ENCODE measurements around the gene UNC80.

The UNC80 gene

DNA sequence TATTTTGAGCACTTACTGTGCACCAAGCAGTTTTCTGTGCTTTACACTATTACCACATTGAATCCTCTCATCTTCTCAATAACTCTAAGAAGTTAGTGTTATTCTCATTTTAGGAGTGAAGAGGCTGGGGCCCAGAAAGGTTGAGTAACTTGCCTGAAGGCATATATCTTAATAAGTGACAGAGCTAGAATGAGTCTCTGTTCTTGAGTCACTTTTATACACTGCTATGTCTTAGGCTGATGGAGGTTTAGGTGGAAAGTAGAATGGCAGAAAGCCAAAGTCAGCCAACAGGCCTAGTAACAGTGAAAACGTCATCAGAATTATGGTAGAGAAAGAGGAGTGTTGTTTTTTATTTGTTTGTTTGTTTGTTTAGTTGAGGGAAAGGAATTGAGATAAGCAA is 202.9 kb downstream of the UNC80 start:
- DNase-seq: no peak

DNA sequence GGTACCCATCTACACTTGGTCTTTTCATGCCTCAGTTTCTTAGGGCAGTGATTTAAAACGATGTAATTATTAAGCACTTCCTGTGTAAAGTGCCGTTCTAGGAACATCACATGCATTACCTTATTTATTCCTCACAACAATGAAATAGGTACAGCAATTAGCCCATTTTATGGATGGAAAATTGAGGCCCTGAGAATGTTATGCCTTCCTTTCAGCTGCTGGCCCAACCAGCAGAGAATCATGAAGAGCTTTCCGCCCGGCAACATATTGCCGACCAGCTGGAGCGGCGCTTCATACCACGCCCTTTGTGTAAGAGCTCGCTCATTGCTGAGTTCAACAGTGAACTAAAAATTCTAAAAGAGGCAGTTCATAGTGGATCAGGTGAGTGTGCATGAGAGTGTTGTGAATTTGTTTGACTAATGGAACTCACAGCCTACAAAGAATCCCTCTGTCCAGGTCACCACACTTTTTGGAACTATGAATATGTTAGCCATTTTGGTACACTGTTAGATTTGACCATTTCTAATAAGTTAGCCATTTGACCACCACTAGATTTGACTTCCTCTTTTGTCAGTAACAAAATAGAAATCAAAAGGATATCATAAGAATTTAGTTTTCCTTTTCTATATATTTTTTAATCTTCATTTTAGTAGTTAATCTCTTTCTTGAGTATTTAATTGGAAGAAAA is 205.2 kb downstream of the UNC80 start:
- DNase-seq: no peak

DNA sequence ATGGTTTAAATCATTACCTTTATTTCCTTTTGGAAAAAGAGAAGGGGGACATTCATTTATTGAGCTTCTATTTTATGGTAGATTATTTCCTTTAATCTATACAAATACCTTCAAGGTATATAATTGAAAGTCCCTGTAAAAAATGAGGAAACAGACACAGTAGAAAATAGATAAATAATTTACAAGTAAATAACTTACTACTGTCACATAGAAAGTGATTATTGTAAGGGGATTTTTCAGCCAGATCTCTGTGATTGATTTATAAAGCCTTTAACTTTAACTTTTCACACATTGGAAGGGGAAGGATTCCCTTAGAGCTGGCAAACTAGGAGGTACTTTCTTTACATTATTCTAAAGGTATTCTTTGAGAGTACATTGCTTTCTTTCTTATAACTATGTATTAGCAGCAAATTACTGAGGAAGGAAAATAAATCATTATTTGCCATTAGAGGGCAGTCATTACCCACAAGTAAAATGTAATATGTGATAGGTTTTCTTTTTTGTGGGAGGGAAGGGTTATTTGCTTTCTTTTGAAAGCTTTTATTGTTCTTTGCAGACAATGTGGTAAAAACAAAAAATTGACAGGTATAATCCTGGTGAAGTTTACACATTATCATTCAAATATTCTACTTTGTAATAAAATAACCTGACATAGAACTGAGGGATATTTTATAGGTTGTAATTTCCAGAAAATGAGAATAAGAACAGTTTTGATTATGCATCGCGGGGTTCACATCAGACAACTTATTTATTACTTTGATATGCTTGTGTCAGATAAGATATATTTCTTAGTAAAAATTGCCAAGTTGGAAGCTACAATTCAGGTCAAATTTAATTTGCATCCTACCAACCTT is 206.0 kb downstream of the UNC80 start:
- DNase-seq: peak; percentile 6

DNA sequence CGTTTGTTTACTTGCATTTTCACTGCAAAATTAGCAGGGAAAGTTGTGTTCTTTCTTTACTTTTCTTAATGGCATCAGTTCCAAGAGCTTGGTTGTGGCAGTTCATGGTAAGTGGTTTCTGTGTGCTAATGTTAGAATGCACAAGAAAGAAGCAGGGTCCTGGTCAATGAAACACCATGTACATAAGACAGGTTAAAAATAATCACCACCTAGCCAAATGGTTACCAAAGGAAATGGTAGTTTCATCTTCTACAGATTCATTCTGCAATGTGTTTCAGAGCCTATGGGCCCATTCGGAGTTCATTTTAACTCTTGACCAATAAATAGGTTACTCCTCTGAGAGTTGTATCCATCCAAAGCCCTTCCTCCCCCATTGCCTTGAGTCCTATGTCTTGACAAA is 212.7 kb downstream of the UNC80 start:
- DNase-seq: no peak

DNA sequence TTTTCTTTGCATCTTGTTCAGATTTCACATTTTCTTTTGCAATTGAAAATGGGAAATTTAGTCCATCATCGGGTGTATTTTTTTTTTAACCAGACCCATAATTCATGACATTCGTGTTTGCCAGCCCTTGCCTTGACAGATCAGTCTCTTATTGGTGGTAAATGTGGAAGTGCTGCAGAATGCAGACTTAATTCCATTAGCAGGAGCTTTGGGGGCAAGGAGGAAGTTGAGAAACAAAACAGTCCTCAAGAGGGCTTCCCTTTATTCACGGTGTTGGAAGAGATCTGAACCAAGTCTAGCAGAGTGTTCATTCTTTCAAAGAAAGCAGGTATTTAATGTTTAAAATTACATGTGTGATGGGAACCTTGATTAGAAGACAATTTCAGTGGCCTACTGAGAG is 214.2 kb downstream of the UNC80 start:
- no peak for DNase-seq

DNA sequence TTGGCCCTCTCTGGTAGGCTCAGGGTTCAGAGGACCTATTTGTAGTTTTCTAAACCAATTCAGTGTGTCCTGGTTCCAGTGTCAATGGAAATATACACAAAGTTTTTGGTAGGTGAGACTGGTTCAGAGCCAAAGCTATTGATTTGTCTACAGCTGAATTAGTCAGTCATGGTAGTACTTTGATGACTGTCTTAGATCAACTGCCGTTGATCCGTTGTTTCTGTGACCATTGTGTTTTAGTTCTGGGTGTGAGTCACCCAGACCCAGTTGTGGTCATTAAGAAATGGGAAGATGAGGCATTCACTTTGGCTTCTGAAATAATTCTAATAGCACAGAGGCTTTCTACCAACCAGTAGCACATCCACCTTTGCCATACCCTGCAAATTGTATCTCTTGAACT is 214.8 kb downstream of the UNC80 start:
- DNase-seq: no peak

DNA sequence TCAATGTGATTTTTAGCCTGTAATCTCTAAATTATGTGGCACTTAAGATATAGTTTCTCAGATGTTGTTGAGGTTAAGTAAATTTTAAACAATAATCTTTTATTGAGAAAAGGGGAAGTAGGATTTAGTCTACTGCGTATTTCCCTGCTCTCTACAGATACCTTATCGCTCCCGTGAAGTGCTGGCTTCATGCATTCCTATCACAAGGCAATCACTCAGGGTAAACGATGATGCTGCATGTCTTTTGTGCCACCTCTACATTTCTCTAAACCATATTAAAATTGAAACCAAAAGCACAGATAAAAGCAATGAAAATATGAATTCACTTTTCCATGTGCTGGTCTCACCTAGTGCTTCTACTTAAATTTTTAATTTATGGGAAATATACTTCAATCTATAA is 216.4 kb downstream of the UNC80 start:
- DNase-seq: no peak

DNA sequence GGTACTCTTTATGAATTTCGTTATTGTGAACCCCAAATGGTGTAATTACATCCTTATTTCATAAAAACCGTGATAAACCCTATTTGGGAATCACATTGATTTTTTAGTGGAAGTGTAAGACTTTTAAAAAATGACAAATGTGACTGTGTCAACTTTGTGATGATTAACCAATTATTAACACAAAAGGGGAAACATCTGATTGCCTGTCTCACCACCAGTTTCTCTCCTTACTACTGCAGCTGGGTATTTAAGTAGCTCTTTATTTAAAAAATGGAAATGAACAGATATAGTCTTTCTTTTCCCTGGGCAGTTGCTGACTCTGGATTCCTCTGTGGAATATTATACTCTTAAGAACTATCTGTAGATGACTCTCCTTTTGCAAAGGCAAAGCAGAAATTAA is 219.2 kb downstream of the UNC80 start:
- DNase-seq: no peak

DNA sequence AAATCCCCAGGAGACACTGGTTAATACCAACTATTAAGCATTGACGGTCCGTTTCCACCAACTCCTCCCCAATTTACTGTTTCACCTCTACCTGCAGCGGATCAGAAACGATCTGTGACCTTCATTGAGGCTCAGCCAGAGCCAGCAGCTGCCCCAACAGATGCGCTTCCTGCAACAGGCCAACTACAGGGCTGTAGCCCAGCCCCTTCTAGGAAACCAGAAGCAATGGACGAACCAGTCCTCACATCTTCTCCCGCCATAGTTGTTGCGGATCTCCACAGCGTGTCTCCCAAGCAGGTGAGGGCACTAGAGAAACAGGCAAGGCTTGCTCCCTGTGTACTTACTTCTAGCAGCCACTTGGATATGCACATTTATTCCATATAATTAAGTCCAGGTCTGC is 222.3 kb downstream of the UNC80 start:
- no peak for DNase-seq

DNA sequence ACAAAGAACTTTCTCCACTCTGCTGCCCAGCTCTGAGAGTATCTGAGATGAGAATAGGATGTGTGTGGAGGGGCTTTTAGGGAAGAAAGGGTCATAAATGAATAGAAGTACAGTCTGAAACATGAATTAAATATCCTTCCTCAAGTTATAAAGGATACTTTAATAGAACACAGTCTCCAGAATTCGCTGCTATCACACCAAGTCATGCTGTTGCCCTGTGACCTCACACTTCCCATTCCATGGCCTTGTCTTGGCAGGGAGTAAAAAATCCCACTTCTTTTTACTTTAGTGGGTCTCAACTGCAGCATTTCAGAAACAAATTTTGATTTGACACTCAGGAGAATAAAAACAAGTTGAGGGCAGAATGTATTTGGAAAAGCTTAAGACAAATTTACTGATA is 227.0 kb downstream of the UNC80 start:
- DNase-seq: no peak

DNA sequence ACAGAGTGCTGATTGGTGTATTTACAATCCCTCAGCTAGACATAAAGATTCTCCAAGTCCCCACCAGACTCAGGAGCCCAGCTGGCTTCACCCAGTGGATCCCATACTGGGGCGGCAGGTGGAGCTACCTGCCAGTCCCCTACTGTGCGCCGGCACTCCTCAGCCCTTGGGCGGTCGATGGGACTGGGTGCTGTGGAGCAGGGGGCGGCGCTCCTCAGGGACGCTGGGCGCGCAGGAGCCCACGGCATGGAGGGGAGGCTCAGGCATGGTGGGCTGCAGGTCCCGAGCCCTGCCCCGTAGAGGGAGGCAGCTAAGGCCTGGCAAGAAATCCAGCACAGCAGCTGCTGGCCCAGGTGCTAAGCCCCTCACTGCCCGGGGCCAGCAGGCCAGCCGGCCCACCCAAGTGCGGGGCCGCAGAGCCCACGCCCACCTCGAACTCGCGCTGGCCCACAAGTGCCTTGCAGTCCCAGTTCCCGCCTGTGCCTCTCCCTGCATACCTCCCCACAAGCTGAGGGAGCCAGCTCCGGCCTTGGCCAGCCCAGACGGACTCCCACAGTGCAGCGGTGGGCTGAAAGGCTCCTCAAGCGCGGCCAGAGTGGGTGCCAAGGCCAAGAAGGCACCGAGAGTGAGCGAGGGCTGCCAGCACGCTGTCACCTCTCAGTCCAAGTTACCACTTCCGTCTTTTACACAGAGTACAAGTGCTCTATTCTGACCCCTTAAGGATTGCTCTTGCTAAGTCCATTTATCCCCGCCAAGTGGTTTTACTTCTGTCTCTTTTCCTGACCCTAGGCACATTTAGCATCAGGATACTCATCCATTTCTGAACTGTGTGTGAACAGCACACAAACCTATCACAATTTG is 229.1 kb downstream of the UNC80 start:
- DNase-seq: no peak

DNA sequence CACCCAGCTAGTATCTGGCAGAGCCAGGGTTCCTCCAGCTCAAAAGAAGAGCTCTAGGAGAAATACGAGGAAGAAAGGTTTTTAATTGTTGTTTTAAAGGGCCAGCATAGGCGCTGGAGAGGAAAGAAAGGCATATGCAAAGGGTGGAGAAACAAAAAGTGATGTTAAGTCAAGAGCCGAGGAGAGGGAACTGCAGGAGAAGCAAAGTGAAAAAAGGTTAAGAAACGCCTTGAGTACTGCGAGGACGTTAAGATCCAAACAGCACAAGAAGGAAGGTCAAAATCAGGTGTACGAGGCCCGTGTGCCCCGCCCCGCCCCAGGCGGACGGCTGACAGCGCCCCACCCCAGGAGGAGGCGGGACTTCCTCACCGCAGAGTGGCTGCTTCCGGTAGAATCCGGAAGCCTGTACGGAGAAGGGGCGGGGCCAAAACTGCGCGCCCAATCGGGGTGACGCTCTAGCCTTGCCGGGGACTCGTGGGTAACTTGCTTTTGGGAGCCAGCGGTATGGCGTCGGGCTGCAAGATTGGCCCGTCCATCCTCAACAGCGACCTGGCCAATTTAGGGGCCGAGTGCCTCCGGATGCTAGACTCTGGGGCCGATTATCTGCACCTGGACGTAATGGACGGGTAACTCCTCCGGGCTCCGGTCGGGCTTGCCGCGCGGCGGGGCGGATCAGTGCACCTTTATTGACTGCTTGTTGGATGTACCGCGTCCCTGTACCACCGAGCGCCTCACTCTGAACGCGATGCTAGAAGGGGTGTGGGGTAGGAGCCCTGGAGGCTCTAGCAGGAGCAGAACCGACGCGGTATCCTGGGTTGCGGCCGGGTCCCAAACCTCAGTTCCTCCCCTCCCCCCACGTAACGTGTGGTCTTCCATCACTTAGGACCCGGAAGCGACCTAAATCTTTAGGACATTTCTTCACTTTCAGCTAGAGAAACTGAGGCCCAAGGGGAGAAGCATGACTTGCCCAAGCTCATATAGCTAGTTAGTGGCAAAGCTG is 230.8 kb downstream of the UNC80 start, which contains the start of gene RPE:
Gene RPE (plus strand): TSS at position 481 of the 1,000 bp plus-strand sequence. CDS start 24 bp downstream, at position 505.
- peak; percentile 95 for DNase-seq

DNA sequence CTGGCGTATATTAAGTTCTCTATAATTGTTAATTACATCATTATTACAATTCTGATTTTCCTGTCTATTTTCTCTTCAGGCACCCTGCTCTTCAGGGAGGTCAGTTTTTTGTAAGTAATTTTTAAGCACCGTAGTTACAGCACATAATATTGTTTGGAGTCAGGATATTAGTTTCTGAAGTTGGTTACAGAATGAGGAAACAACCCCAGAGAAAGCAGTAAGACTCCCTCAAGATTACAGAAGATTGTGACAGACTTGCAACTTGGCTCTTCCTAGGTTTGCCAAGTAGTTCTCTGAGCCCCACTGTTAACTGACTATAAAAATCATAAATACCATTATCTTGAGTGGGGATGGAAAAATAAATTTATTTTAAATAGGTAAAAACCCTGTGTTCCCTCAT is 231.7 kb downstream of the UNC80 start:
- DNase-seq: no peak

DNA sequence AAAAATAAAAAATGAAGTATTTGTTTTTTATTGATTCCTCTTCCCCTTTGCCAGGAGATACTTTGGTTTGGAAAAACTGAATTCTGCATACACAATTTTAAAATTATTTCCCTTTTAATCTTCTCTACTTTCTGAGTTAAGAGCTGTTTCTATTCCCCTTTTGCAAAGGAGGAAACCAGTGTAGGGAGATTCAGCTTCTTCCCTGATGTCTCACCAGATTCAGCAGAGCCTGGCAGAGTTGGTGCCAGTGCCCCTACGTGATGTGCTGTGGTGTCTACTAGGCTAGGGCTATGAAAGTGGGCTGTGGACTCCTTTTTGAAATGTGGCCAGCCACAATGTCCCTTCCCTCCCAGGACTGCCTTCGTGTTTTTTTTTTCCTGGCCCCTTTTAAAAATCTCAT is 233.2 kb downstream of the UNC80 start:
- DNase-seq: no peak

DNA sequence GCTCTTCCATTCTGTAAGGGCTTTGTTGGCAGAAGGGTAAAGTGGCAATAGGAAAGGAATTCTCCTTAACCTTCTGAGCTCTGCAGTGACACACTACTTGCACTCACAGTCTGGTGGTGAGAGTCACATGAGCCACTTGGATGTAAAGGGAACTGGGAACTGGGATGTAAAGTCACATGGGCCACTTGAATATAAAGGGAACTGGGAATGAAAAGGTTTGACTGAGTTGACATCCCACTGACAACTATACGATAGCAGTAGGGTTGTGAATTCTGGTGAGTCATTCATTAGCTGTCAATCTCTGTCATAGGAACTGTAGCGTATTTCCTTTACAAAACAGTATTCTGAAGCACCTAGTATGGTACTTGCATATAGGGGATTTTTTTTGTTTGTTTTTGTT is 236.3 kb downstream of the UNC80 start:
- no peak for DNase-seq

DNA sequence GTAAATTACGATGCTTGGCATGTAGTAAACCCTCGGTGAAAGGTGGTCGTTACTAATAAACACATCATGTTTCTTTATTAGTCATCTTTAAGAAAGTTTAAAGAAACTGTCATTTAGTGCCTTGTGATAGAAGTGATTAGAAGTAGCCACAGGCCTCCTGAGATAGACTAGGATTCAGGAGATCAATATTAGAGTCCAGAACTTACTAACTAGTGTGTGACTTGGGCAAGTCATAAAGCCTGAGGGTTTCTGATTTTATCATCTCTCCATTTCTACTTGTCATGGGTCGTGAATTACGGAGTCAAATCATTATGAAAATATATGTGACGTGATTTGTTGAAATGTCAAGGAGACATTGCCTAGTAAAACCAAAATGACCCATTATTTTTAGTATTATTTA is 237.5 kb downstream of the UNC80 start:
- DNase-seq: no peak

DNA sequence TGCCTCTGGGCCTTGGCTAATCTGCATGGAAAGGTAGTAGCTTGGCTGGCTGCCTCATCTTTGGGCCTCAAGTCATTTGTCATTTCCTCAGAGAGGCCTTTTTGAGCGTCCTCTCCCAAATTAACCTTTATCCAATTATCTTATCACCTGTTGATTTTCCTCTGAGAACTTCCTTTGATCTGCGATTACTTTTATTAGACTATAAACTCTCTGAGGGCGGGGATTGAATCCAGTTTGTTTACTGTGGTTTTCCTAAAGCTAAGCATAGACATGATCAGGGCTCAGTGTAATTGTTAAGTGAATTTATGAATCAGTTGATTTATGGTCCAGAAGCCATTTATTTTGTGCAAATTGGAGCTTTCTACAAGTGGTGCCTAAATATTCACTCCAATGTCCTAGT is 238.3 kb downstream of the UNC80 start:
- DNase-seq: no peak

DNA sequence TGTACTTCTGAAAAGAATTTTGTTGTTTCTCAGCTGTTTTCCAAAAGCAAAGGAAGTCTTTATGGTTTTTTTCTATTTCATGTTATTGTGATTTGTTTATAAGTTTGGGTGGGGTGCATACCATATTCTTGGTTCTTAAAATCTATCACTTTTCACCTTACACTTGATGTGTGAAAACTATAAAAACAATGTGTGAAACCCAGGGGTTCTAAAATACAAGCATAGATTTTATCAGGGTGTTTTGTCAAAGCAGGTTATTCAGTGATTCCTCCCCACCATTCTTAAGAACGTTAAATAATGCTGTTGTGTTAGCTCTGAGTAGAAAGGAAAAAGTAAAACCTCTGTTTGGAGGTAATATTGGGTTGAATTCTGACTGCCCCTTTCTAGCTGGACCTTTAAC is 248.5 kb downstream of the UNC80 start:
- no peak for DNase-seq

DNA sequence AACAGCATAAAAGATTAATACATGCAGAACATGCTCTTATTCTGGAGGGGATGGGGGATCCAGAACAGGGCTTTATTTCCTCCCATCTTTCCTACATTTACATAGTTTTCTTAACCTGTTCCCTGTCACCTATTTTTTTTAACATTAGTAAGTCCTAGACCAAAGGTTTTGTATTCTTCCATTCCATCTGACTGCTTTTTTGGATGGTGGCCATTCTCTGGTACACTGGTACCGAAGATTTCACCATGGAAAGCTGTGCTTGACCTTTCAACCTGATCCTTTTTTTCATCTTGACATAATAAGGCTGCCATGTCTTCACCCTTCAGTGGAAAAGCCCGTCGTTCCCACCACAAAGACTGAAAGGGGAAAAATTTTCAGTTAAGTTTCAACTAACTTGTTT is 251.2 kb downstream of the UNC80 start:
- DNase-seq: no peak

DNA sequence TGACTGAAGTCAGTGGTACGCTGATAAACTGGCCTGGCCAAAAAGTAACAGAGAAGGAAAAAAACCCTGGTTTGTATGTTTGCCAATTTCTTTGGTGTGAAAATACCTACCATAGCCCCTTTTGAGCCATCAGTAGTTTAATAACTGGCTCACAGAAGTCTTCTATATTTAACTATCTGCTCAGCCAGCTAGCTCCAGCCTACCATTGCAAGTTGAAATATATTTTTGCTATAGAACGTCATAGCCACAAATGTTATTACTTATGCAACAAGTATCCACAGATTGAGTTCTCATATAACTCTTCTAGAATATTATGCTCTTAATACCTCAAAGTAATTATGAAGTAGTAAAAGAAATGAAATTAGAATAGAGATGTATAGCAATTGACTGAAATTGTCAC is 256.0 kb downstream of the UNC80 start:
- no peak for DNase-seq

DNA sequence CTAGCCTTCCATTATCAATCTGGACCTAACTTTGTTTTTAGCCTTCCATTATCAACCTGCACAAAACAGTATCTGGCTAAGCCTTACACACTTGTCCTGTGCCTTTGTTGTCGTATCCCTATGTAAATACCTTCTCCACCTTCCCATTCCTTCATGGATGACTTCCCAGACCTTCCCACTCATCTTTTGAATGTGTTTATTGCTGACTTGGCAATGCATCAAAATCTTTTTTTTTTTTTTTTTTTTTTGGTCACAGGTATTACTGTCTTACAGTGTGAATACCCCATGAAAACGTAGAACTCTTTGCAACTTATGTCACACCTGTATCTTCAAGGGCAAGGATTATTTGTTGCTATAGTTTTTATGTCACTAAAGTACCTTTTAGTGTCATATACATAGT is 256.5 kb downstream of the UNC80 start:
- no peak for DNase-seq

DNA sequence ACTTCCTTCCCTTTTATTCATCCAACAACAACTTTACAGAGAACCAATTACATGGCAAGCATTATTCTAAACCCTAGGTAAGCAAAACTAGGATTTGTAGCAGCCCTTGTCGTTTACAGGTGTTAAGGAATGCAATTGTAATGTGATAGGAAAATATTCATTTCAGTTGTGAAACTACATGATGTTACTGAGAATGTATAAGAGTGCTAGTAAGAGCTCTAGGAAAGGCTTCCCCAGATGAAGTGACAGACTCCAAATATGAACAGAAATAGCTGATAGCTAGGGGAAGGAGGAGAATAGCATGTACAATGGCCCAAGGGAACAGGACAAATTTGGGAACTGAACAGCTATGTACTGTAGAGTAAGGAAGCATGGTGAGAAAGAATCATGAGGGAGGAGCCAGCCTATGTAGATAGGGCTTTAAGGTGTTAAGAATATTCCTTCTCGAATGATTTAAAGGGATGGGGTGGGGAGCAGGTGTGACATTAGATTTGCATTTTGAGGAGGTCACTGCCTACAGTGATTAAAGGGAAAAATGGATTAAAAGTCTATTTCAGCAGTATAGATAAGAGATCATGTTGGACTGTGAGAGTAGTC is 262.6 kb downstream of the UNC80 start:
- no peak for DNase-seq

Measured in COR-L47 (cell line).